ENCODE measurements around the gene ABL1. TPM values are rescaled to one million over a fixed set of nuclear protein-coding genes. Genes with fewer than 3 reads are reported as not detected.
"Not testable (repeated sequence)": the region's sequence is repeated elsewhere in the genome, so short reads cannot be mapped to it uniquely, and the experiment has no call there.

The ABL1 gene
- polyA plus RNA-seq, 12 donors = 48.7 to 82.0 (median 62.9) TPM; not detected in 1

GRCh38 chr9:130846487-130847305 is 11.6 kb downstream of the ABL1 start:
- no peak for DNase-seq

DNA sequence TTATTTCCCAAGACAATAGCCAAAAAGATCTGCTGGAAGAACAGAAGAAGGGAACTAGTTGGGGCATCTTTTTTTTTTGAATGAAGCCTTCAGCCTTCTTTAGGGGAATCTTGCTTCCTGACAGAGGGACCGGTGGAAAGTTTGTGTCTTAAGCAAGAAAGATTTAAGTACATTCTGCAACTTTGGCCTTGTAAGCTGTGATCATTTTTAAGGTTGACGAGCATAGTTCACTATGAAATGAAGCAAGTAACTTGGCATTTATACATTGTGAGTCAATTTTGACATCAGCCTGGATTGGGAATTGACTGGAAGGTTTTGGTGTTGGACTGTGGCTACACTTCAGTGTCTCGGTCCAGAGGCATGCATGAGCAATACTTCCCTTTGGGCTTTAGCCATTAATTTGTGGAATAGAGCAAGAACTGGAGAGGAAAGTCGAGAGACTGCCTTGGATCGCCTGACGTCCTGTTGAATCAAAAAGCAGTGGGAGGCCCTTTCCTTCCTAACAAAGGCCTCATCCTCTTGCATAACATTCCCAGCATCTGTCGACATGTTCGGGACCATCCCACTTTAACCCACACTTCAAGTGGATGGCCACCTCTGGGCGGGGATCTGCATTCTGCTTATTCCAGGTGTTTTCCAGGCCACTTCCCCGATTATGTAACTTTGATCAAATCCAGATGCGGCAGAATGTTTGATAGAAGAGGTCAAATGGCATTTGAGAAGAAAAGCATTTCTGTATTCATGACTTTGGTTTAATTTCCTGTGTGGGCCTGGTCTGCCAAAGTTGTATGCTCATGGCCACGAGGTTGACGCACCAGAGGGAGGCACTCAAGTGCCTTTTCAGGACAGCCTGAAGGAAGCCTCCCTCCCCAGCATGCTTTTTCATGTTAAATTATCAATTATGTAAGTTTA is 12.5 kb downstream of the ABL1 start:
- peak; percentile 96 for DNase-seq

DNA sequence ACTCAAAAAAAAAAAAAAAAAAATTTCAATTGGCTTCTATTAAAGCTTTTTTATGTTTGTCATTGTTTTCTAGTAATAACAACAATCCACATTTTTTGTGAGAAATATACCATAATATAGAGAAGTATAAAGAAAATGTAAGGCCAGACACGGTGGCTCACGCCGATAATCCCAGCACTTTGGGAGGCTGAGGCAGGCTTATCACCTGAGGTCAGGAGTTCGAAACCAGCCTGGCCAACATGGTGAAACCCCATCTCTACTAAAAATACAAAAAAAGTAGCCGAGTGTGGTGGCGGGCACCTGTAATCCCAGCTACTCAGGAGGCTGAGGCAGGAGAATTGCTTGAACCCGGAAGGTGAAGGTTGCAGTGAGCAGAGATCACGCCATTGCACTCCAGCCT is 13.5 kb downstream of the ABL1 start:
- DNase-seq = not testable (repeated sequence)

DNA sequence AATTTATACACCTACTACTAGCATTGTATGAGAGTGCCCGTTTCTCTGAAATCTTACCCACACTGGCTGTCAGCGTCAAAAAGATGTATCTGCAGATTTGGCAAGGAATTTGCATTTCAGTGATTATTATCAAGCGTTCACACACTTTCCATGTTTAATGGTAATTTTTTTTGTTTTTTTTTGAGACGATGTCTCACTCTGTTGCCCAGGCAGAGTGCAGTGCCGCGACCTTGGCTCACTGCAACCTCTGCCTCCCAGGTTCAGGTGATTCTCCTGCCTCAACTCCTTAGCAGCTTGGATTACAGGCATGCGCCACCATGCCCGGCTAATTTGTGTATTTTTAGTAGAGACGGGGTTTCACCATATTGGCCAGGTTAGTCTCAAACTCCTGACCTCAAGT is 14.3 kb downstream of the ABL1 start:
- DNase-seq = no peak

DNA sequence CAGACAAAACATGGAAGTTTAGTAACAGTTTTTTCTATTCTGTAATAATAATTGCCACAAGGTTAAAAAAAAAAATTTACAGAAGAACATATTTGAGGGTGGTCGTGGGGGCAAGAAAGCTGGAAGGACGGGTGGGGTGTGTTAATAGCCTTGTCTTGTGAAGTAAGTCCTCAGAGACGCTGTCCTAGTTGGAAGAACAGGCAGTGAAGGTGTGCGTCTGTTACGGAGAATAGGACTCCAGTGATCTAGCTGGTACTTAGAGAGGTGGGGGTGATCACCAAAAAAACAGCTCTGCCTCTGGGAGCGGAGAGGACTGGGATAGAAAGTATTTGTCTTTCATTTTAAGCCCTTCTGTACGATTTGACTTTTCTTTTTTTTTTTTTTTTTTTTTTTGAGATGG is 17.7 kb downstream of the ABL1 start:
- no peak for DNase-seq

DNA sequence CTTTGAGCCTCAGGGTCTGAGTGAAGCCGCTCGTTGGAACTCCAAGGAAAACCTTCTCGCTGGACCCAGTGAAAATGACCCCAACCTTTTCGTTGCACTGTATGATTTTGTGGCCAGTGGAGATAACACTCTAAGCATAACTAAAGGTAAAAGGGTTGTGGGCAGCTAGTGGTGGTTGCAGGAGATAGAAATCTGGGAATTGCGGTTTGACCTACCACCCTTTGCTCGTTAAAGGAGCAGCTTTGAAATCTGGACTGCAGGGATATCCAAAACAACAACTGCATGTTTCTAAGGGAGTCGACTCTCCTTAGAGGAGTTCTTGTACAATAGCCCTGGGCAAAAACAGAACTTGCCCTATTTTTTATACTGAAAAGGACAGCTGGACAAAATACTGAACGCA is 19.0 kb downstream of the ABL1 start:
- DNase-seq = no peak

DNA sequence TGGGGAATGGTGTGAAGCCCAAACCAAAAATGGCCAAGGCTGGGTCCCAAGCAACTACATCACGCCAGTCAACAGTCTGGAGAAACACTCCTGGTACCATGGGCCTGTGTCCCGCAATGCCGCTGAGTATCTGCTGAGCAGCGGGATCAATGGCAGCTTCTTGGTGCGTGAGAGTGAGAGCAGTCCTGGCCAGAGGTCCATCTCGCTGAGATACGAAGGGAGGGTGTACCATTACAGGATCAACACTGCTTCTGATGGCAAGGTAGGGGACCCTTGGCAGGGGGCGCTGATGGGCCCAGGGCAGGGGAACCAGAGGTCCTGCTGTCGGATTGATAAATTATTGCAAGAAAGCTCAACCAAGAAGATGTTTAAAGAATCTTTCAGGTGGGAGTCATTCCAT is 19.8 kb downstream of the ABL1 start:
- DNase-seq = no peak

DNA sequence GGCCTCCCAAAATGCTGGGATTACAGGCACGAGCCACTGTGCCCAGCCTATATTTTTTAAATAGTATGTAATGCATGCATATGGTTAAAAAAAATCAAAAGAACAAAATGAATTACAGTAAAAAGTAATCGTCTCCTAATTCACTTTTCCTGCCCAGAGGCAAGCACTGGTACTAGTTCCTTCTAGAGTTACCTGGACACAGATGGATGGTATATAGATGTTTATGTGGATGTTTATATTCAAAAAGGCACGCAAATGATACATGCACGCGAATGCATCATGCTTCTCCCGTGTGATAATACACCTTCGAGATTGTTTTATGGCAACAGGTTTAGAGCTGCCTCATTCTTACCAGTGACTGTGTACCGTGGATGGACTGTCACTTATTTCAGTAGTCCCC is 21.4 kb downstream of the ABL1 start:
- no peak for DNase-seq

DNA sequence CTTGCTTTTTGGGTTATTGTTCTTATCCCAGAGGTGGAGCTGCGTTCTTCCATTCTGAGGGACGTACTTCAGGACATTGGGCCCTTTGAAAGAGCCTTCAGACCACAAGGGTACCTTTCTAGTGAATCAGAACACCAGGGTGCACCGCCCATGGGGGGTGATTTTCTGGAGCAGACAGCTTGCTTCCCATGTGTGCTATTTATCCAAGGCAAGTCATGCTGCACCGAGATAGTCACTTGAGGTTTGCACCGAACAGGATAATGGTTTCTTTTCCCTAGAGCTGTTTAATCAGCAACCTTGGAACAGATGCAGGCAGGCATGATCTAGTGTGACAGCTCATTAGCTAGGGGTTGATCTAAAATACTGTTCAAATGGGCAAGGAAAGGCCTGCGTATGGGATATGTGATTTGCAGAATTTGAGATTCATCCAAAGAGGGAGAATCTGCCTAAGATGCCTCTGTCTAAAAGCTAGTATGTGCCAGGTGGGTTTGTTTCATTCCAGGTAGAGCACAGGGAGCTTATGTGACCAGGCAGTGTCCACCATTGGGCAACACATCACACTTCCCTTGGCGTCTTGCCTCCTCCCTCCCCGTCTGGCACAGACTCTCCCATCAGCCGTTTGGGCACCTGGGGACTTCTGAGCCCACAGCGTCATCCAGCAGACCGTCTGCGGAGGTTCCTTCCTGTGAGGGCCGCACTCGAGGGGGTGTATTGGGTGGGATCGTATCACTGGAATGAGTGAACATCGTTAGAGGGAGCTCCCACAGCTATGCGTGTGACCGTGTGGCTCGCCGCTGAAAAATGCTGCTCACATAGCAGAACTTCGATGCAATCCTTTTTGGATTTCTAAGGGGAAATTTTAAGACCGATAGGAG is 23.0 kb downstream of the ABL1 start:
- DNase-seq = peak; percentile 59

DNA sequence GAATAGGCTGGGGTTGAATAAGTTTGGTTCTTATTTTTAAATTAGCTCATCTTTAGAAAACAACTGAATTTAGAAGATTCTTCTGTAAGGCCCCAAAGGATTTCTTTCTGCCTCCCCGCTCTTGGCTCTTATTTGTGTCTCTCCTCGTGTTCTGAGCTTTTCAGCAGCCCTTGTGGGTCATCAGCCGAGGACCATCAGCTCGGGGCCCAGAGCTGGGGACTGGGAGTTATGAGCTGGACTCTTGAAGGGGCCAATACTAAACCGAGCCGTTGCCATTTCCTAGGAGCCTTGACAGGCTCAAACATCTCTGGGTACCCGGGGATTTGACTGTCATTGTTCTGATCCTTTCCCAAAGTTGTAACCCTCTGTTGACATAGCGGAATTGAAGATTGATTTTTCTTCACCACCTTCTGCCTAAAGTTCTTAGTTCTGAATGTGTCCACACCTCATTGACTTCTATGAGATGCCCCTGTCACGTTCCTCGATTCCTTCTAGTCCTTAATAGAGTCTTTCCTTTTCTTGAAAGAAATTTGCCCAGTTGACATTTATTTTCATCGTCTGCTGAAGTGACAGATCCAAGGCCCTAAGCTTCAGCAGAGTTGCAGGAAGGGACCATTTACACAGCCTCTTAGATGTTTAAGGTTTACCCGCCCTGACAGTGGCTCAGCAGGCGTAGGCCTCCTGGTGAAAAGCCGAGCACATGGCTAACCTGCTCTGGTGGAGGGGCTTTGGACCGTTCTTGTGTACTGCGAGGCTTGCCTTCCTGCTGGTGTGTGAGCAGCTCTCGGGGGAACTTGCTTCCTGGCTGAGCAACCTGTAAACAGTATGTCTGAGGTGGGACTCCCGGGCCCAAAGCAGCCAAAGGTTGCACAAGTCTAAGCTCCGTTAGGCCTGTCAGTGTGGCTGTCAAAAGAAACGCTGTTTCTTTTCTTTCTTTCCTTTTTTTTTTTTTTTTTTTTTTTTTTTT is 24.0 kb downstream of the ABL1 start:
- no peak for DNase-seq

- DNase-seq = peak; percentile 79
Observed at GRCh38 chr9:130860458-130861316, 25.6 kb downstream of the ABL1 start.

GRCh38 chr9:130861372-130862180 is 26.5 kb downstream of the ABL1 start:
- no peak for DNase-seq

GRCh38 chr9:130862217-130862616 is 27.2 kb downstream of the ABL1 start:
- no peak for DNase-seq

DNA sequence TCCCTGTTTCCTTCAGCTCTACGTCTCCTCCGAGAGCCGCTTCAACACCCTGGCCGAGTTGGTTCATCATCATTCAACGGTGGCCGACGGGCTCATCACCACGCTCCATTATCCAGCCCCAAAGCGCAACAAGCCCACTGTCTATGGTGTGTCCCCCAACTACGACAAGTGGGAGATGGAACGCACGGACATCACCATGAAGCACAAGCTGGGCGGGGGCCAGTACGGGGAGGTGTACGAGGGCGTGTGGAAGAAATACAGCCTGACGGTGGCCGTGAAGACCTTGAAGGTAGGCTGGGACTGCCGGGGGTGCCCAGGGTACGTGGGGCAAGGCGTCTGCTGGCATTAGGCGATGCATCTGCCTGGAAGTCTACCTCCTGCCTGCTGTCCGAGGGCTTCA is 27.7 kb downstream of the ABL1 start:
- DNase-seq = no peak

GRCh38 chr9:130864541-130864940 is 29.5 kb downstream of the ABL1 start:
- no peak for DNase-seq

DNA sequence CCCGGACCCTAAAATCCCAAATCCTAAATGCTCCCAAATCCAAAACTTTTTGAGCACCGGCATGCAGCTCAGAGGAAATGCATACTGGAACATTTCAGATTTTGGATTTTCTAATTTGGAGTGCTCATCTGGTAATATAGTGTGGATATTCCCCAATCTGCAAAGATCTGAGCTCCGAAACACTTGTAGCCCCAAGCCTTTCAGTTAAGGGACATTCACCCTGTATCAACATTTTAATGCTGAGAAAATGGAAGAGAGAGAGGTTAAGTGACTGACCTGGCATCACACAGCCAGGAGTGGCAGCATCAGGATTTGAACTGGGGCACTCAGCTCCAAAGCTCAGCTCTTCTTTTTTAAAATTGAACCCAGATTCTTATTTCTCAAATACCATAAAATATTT is 30.9 kb downstream of the ABL1 start:
- DNase-seq = no peak

DNA sequence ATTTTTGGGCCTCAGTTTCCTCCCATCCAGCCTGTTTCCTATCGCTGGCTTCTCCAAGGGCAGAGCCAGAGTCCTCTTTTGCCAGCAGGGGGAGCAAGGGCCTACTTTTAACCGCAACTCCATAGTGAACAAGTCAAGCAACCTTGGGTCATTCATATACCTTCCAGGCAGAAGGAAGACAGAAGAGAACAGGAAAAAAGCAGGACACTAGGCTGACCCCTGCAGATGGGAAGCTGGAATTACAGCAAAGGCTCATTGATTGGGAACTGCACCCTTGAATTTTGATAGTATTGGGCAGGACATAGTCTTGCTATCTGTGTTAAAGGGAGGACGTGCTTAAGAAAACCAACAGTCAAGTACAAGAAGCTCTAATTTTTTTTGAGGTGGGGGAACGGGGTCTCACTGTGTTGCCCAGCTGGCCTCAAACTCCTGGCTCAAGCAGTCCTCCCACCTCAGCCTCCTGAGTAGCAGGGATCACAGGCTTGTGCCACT is 31.5 kb downstream of the ABL1 start:
- DNase-seq = peak; percentile 75

- no peak for DNase-seq
Observed at GRCh38 chr9:130867556-130867955, 32.5 kb downstream of the ABL1 start.

DNA sequence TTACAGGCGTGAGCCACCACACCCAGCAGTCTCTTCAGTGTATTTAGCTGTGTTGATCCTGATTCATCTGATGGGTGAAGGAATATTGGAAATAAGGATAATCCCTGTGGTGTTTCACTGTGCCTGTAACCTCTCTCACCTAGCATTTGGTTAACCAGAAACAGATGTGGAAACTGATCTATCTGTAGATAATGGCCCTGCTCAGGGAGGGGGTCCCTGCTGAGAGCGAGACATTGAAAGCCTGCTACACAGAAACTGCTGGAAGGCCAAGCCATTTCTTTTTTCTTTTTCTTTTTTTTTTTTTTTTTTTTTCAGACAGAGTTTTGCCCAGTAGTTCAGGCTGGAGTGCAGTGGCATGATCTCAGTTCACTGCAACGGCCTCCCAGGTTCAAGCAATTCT is 33.2 kb downstream of the ABL1 start:
- DNase-seq = no peak

Data from muscle of arm (tissue), 12 donors.